C4-2B (cell line): ENCODE measurements around the gene SOWAHC.

Experiments used
- CTCF ChIP-seq: fragments of 450-650 bp; conservative IDR thresholded peaks from 2 replicates; pipeline ENCODE4 v1.5.1; 2017; ENCODE audit warnings: mild to moderate bottlenecking
- ZFX ChIP-seq: fragments of 450-650 bp; IDR thresholded peaks from 2 replicates; pipeline ENCODE4 v1.6.1; 2017

- TF ChIP-seq CTCF (no peak), ZFX (no peak)
These were observed 23.0 kb upstream of the SOWAHC start for GRCh38 chr2:109591206-109591605.
